Activated T-cell treated with anti-CD3 and anti-CD28 coated beads, Interleukin-2, amount 50 U/mL, for 1 hour (primary cell): ENCODE results near the gene VSTM2L.
"Not testable (repeated sequence)": the region's sequence is repeated elsewhere in the genome, so short reads cannot be mapped to it uniquely, and the experiment has no call there.

Source experiments
- DNase-seq: peaks from one replicate; pipeline ENCODE4 v3.0.0-alpha.2; 2020

The VSTM2L gene

GRCh38 chr20:37902504-37903313 is at the start of gene VSTM2L:
TSS of gene VSTM2L (plus strand) at chr20:37903127. CDS start at chr20:37903351, 224 bp downstream.
- DNase-seq, result no peak

- DNase-seq, result no peak
These were observed 49.0 kb upstream of the VSTM2L start for GRCh38 chr20:37853823-37854375.

- DNase-seq, result not testable (repeated sequence)
These were observed 46.9 kb upstream of the VSTM2L start for GRCh38 chr20:37856034-37856433.

GRCh38 chr20:37856932-37857660 is 45.8 kb upstream of the VSTM2L start:
- DNase-seq, result no peak

- no peak for DNase-seq
These were observed 43.3 kb upstream of the VSTM2L start for GRCh38 chr20:37859406-37860171.

GRCh38 chr20:37863289-37863688 is 39.6 kb upstream of the VSTM2L start:
- no peak for DNase-seq

- DNase-seq, result no peak
These were observed 38.6 kb upstream of the VSTM2L start for GRCh38 chr20:37864298-37864697.

GRCh38 chr20:37866051-37866450 is 36.9 kb upstream of the VSTM2L start:
- no peak for DNase-seq

GRCh38 chr20:37867289-37868195 is 35.4 kb upstream of the VSTM2L start:
- DNase-seq, result no peak

GRCh38 chr20:37868851-37869333 is 34.0 kb upstream of the VSTM2L start:
- DNase-seq, result no peak

- DNase-seq, result no peak
These were observed 33.5 kb upstream of the VSTM2L start for GRCh38 chr20:37869334-37869861.

- DNase-seq, result no peak
These were observed 32.6 kb upstream of the VSTM2L start for GRCh38 chr20:37870294-37870693.

GRCh38 chr20:37871751-37872150 is 31.2 kb upstream of the VSTM2L start:
- DNase-seq, result no peak

GRCh38 chr20:37872161-37872560 is 30.8 kb upstream of the VSTM2L start:
- DNase-seq, result no peak

GRCh38 chr20:37873884-37874283 is 29.0 kb upstream of the VSTM2L start:
- no peak for DNase-seq

- DNase-seq, result no peak
These were observed 27.3 kb upstream of the VSTM2L start for GRCh38 chr20:37875460-37876175.

GRCh38 chr20:37876863-37877262 is 26.1 kb upstream of the VSTM2L start:
- DNase-seq, result no peak

- DNase-seq, result no peak
These were observed 24.8 kb upstream of the VSTM2L start for GRCh38 chr20:37877832-37878772.

- DNase-seq, result no peak
These were observed 23.9 kb upstream of the VSTM2L start for GRCh38 chr20:37878835-37879599.
